ENCODE results near the gene IMP4.
"Not testable (repeated sequence)": the region's sequence is repeated elsewhere in the genome, so short reads cannot be mapped to it uniquely, and the experiment has no call there.

The IMP4 gene

DNA sequence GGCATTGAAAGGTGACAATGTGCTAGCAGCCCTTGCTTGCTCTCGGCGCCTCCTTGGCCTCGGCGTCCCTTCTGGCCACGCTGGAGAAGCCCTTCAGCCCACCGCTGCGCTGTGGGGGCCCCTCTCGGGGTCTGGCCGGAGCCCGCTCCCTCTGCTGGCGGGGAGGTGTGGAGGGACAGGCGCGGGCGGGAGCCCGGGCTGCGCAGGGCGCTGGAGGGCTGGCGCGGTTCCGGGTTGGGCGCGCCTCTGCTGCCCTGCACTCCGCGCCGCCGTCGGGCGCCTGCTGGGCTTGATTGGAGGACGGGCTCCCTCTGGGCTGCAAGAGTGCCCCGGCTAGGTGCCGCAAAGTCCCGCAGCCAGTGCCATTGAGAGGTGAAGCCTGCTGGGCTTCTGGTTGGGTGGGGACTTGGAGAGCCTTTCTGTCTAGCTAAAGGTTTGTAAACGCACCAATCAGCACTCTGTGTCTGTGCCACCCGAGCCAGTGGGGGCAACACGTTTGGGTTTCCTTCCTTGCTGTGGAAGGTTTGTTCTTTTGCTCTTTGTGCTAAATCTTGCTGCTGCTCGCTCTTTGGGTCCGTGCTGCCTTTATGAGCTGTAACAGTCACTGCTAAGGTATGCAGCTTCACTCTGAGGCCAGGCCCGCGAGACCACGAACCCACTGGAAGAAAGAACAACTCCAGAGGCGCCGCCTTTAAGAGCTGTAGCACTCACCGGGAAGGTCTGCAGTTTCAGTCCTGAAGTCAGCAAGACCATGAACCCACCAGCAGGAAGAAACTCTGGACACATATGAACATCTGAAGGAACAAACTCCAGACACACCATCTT, 14.8 kb upstream of the IMP4 start:
- Histone ChIP-seq H3K4me1 (ENCODE audit: control insufficient read depth, low read length) (peaks cover 6% of the 10 kb centered on the region), H3K27ac (ENCODE audit: low read depth, low read length) (no peak overlapping the region), H3K9me2 (replicated peaks; ENCODE audit: control insufficient read depth, low read length) (no peaks in the 10 kb centered on the region), H3K4me2 (ENCODE audit: low read length) (no peak overlapping the region), H3F3A (ENCODE audit: control insufficient read depth, insufficient read depth) (no peaks in the 10 kb centered on the region), H3K4me3 (ENCODE audit: low read length) (no peak overlapping the region), H3K79me2 (ENCODE audit: control insufficient read depth, low read length) (no peaks in the 10 kb centered on the region), H4K20me1 (ENCODE audit: control insufficient read depth, insufficient read depth, low read depth, low read length) (no peaks in the 10 kb centered on the region), H3K27me3 (ENCODE audit: control insufficient read depth, low read length) (peaks cover 25% of the 10 kb centered on the region), H3K9me3 (ENCODE audit: control insufficient read depth, insufficient read depth, low read length) (no peaks in the 10 kb centered on the region), H3K36me3 (ENCODE audit: control insufficient read depth, low read length) (no peaks in the 10 kb centered on the region)
- no peak for TF ChIP-seq EZH2phosphoT487 (IDR thresholded peaks at IDR 0.05; ENCODE audit: borderline replicate concordance, low read length)
- TF ChIP-seq, protein P1, sequence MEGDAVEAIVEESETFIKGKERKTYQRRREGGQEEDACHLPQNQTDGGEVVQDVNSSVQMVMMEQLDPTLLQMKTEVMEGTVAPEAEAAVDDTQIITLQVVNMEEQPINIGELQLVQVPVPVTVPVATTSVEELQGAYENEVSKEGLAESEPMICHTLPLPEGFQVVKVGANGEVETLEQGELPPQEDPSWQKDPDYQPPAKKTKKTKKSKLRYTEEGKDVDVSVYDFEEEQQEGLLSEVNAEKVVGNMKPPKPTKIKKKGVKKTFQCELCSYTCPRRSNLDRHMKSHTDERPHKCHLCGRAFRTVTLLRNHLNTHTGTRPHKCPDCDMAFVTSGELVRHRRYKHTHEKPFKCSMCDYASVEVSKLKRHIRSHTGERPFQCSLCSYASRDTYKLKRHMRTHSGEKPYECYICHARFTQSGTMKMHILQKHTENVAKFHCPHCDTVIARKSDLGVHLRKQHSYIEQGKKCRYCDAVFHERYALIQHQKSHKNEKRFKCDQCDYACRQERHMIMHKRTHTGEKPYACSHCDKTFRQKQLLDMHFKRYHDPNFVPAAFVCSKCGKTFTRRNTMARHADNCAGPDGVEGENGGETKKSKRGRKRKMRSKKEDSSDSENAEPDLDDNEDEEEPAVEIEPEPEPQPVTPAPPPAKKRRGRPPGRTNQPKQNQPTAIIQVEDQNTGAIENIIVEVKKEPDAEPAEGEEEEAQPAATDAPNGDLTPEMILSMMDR (IDR thresholded peaks at IDR 0.05; ENCODE audit: low read depth, low read length, poor library complexity, severe bottlenecking): no peak

DNA sequence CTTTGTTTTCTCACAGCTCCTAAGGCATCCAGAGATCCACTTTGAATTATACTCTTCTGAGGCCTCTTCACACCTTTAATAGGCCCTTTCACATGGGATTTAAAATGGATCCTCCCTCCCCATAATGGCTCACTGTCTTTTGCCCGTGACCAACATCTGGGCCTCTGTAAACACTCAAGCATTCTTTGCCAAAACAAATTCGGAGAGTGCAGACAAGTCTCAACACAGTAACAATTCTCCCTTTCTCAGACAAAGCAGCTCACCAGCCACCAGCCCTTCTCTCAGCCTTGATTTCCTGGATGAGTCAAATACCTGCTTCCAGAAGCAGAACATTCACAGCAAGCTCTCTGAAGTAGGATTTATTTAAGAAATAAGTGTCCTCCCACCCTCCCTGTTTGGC, 14.0 kb upstream of the IMP4 start:
- no peak overlapping the region for H3K4me3 ChIP-seq (ENCODE audit: low read length)
- TF ChIP-seq, protein P1 (IDR thresholded peaks at IDR 0.05; ENCODE audit: low read depth, low read length, poor library complexity, severe bottlenecking): no peak
- TF ChIP-seq EZH2phosphoT487 (IDR thresholded peaks at IDR 0.05; ENCODE audit: borderline replicate concordance, low read length): no peak
- peaks cover 20% of the 10 kb centered on the region for H3K27me3 ChIP-seq (ENCODE audit: control insufficient read depth, low read length)
- no peak overlapping the region for H3K4me2 ChIP-seq (ENCODE audit: low read length)
- no peaks in the 10 kb centered on the region for H3K79me2 ChIP-seq (ENCODE audit: control insufficient read depth, low read length)
- no peaks in the 10 kb centered on the region for H3K36me3 ChIP-seq (ENCODE audit: control insufficient read depth, low read length)
- no peaks in the 10 kb centered on the region for H3F3A ChIP-seq (ENCODE audit: control insufficient read depth, insufficient read depth)
- H3K9me2 ChIP-seq (replicated peaks; ENCODE audit: control insufficient read depth, low read length): no peaks in the 10 kb centered on the region
- no peaks in the 10 kb centered on the region for H4K20me1 ChIP-seq (ENCODE audit: control insufficient read depth, insufficient read depth, low read depth, low read length)
- H3K9me3 ChIP-seq (ENCODE audit: control insufficient read depth, insufficient read depth, low read length): no peaks in the 10 kb centered on the region
- peaks cover 7% of the 10 kb centered on the region for H3K4me1 ChIP-seq (ENCODE audit: control insufficient read depth, low read length)
- H3K27ac ChIP-seq (ENCODE audit: low read depth, low read length): no peak overlapping the region

DNA sequence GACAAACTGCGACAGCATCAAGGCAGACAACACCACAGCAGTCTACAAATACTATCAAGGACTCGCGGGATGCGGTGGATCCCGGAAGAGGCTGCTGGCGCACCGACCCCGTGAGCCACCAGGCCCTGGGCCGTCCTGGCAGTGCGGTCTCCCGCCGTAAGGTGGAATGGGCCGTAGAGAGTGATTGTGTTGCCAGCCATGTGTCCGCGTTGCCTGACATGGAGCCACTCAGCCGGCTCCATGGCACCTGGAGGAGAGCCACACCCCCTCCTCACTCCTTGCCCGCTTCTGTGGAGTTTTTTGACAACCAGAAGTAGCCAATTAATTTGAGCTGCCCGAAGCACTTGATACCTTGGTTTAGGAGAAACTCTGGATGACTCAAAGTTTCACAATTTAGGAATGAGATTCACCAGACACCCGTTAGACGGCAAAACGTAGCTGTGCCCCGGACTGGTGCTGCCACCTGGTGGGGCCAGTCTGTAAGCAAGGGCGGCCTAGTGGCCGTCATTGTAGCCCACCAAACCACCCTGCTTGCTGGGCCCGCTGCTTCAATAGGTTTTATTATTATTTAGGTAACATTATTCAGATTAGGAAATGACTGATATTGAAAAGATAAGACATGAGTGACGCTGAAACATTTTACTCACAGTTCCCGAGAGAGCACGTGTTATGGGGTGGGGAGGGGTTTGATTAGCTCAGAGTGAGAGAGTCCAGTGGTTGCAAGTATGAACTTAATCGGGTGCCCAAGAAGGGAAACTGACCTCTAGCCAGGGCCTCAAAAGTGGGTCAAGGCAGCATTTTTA, 10.2 kb upstream of the IMP4 start:
- Histone ChIP-seq H3F3A (ENCODE audit: control insufficient read depth, insufficient read depth) (no peaks in the 10 kb centered on the region), H3K36me3 (ENCODE audit: control insufficient read depth, low read length) (peaks cover 1% of the 10 kb centered on the region), H3K27ac (ENCODE audit: low read depth, low read length) (no peak overlapping the region), H3K4me1 (ENCODE audit: control insufficient read depth, low read length) (peaks cover 20% of the 10 kb centered on the region), H3K4me3 (ENCODE audit: low read length) (peak overlapping the region; percentile 41; the same call in 1 of the 2 replicates), H4K20me1 (ENCODE audit: control insufficient read depth, insufficient read depth, low read depth, low read length) (no peaks in the 10 kb centered on the region), H3K9me3 (ENCODE audit: control insufficient read depth, insufficient read depth, low read length) (no peaks in the 10 kb centered on the region), H3K4me2 (ENCODE audit: low read length) (peak overlapping the region; percentile 51), H3K27me3 (ENCODE audit: control insufficient read depth, low read length) (peaks cover 9% of the 10 kb centered on the region), H3K79me2 (ENCODE audit: control insufficient read depth, low read length) (no peaks in the 10 kb centered on the region), H3K9me2 (replicated peaks; ENCODE audit: control insufficient read depth, low read length) (no peaks in the 10 kb centered on the region)
- TF ChIP-seq, protein P1 (IDR thresholded peaks at IDR 0.05; ENCODE audit: low read depth, low read length, poor library complexity, severe bottlenecking): peak; percentile 94
- TF ChIP-seq EZH2phosphoT487 (IDR thresholded peaks at IDR 0.05; ENCODE audit: borderline replicate concordance, low read length): no peak

DNA sequence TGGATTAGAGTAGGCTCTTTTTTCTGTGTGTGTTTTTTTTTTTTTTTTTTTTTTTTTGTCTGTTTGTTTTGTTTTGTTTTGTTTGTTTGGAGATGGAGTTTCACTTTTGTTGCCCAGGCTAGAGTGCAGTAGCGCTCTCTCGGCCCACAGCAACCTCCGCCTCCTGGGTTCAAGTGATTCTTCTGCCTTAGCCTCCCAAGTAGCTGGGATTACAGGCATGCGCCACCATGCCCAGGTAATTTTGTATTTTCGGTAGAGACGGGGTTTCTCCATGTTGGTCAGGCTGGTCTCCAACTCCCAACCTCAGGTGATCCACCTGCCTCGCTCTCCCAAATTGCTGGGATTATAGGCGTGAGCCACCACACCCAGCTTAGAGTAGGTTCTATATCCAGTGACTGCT, 9.4 kb upstream of the IMP4 start:
- not testable (repeated sequence) for H3K4me3 ChIP-seq (ENCODE audit: low read length); H3K27ac ChIP-seq (ENCODE audit: low read depth, low read length); H3K27me3 ChIP-seq (ENCODE audit: control insufficient read depth, low read length); H3K36me3 ChIP-seq (ENCODE audit: control insufficient read depth, low read length); H4K20me1 ChIP-seq (ENCODE audit: control insufficient read depth, insufficient read depth, low read depth, low read length); H3K9me3 ChIP-seq (ENCODE audit: control insufficient read depth, insufficient read depth, low read length); H3K79me2 ChIP-seq (ENCODE audit: control insufficient read depth, low read length); H3K9me2 ChIP-seq (replicated peaks; ENCODE audit: control insufficient read depth, low read length); H3F3A ChIP-seq (ENCODE audit: control insufficient read depth, insufficient read depth); H3K4me2 ChIP-seq (ENCODE audit: low read length)
- H3K4me1 ChIP-seq (ENCODE audit: control insufficient read depth, low read length): peaks cover 26% of the 10 kb centered on the region
